ENCODE measurements around the gene VRTN.

Gene VRTN

GRCh38 chr14:74362361-74362915 is 14.2 kb downstream of the VRTN start:
- no peaks in the 10 kb centered on the region for H3K79me1 ChIP-seq (replicated peaks; ENCODE audit: low read length, poor library complexity, severe bottlenecking)
- no peak overlapping the region for H3K4ac ChIP-seq (ENCODE audit: low read depth in 1 of 2, low read length in 2 of 2)
- no peak overlapping the region for H4K91ac ChIP-seq (ENCODE audit: low read length)
- H3K18ac ChIP-seq (ENCODE audit: low read depth in 1 of 2, low read length in 2 of 2): no peak overlapping the region
- H3K27me3 ChIP-seq (ENCODE audit: control insufficient read depth in 1 of 2, insufficient read depth in 1 of 2, low read length in 2 of 2): peaks cover 52 to 56% of the 10 kb centered on the region in 2 experiments
- H2BK12ac ChIP-seq (ENCODE audit: low read length in 2 of 2): no peak overlapping the region
- no peak overlapping the region for H2BK5ac ChIP-seq (ENCODE audit: low read depth, low read length, poor library complexity, severe bottlenecking)
- DNase-seq: peak; percentile 78
- H2BK15ac ChIP-seq (ENCODE audit: low read depth, poor library complexity, severe bottlenecking): no peak overlapping the region
- no peak overlapping the region for H3K14ac ChIP-seq (ENCODE audit: low read length in 2 of 2)
- 29% methylated on average over 12 of the region's 12 CpGs for WGBS
- H3K9me3 ChIP-seq (ENCODE audit: control insufficient read depth, low read length): no peaks in the 10 kb centered on the region
- no peak overlapping the region for H2AFZ ChIP-seq (ENCODE audit: low read depth, low read length)
- H3K23ac ChIP-seq (ENCODE audit: low read length in 2 of 2): no peak overlapping the region
- no peak overlapping the region for H3K9ac ChIP-seq (ENCODE audit: low read length)
- no peak overlapping the region for H3K27ac ChIP-seq (ENCODE audit: low read length, poor library complexity, severe bottlenecking)
- no peaks in the 10 kb centered on the region for H3K4me1 ChIP-seq (ENCODE audit: control insufficient read depth, insufficient read depth, low read depth, low read length)
- no peak overlapping the region for H3K4me2 ChIP-seq (ENCODE audit: low read length, poor library complexity, severe bottlenecking)
- no peaks in the 10 kb centered on the region for H3K36me3 ChIP-seq (ENCODE audit: control insufficient read depth in 1 of 2, insufficient read depth in 2 of 2, low read depth in 1 of 2, low read length in 2 of 2)
- H2BK120ac ChIP-seq (ENCODE audit: low read depth, low read length): no peak overlapping the region
- H4K8ac ChIP-seq (ENCODE audit: low read length): no peak overlapping the region
- no peak overlapping the region for H3K4me3 ChIP-seq (ENCODE audit: insufficient read depth in 1 of 2, low read depth in 1 of 2, low read length in 2 of 2)
- H2AK5ac ChIP-seq (ENCODE audit: low read length, severe bottlenecking): no peak overlapping the region

- Histone ChIP-seq H3K9me3 (ENCODE audit: control insufficient read depth, low read length) (no peaks in the 10 kb centered on the region), H2BK12ac (ENCODE audit: low read length in 2 of 2) (no peak overlapping the region), H4K91ac (ENCODE audit: low read length) (no peak overlapping the region), H2BK5ac (ENCODE audit: low read depth, low read length, poor library complexity, severe bottlenecking) (no peak overlapping the region), H3K4ac (ENCODE audit: low read depth in 1 of 2, low read length in 2 of 2) (no peak overlapping the region), H3K27ac (ENCODE audit: low read length, poor library complexity, severe bottlenecking) (no peak overlapping the region), H2AFZ (ENCODE audit: low read depth, low read length) (no peak overlapping the region), H3K36me3 (ENCODE audit: control insufficient read depth in 1 of 2, insufficient read depth in 2 of 2, low read depth in 1 of 2, low read length in 2 of 2) (no peaks in the 10 kb centered on the region), H3K23ac (ENCODE audit: low read length in 2 of 2) (no peak overlapping the region), H2BK15ac (ENCODE audit: low read depth, poor library complexity, severe bottlenecking) (no peak overlapping the region), H3K4me3 (ENCODE audit: insufficient read depth in 1 of 2, low read depth in 1 of 2, low read length in 2 of 2) (no peak overlapping the region), H3K4me1 (ENCODE audit: control insufficient read depth, insufficient read depth, low read depth, low read length) (no peaks in the 10 kb centered on the region), H3K14ac (ENCODE audit: low read length in 2 of 2) (no peak overlapping the region), H3K79me1 (replicated peaks; ENCODE audit: low read length, poor library complexity, severe bottlenecking) (no peaks in the 10 kb centered on the region), H2AK5ac (ENCODE audit: low read length, severe bottlenecking) (no peak overlapping the region), H3K4me2 (ENCODE audit: low read length, poor library complexity, severe bottlenecking) (no peak overlapping the region), H3K9ac (ENCODE audit: low read length) (no peak overlapping the region), H4K8ac (ENCODE audit: low read length) (no peak overlapping the region), H3K18ac (ENCODE audit: low read depth in 1 of 2, low read length in 2 of 2) (no peak overlapping the region), H2BK120ac (ENCODE audit: low read depth, low read length) (no peak overlapping the region), H3K27me3 (ENCODE audit: control insufficient read depth in 1 of 2, insufficient read depth in 1 of 2, low read length in 2 of 2) (peaks cover 34 to 40% of the 10 kb centered on the region in 2 experiments)
- no peak for DNase-seq
- WGBS: 73% methylated on average over 7 of the region's 7 CpGs
Observed at GRCh38 chr14:74364271-74364880, 16.1 kb downstream of the VRTN start.

GRCh38 chr14:74368026-74368425 is 19.8 kb downstream of the VRTN start:
- H3K4me1 ChIP-seq (ENCODE audit: control insufficient read depth, insufficient read depth, low read depth, low read length): no peaks in the 10 kb centered on the region
- no peak overlapping the region for H3K4ac ChIP-seq (ENCODE audit: low read depth in 1 of 2, low read length in 2 of 2)
- H3K18ac ChIP-seq (ENCODE audit: low read depth in 1 of 2, low read length in 2 of 2): no peak overlapping the region

GRCh38 chr14:74368441-74368840 is 20.2 kb downstream of the VRTN start:
- 87% methylated on average over 8 of the region's 8 CpGs for WGBS
- Histone ChIP-seq H2AK5ac (ENCODE audit: low read length, severe bottlenecking) (no peak overlapping the region), H3K23ac (ENCODE audit: low read length in 2 of 2) (no peak overlapping the region), H3K79me1 (replicated peaks; ENCODE audit: low read length, poor library complexity, severe bottlenecking) (no peaks in the 10 kb centered on the region), H3K14ac (ENCODE audit: low read length in 2 of 2) (no peak overlapping the region), H3K4me1 (ENCODE audit: control insufficient read depth, insufficient read depth, low read depth, low read length) (no peaks in the 10 kb centered on the region), H3K27me3 (ENCODE audit: control insufficient read depth in 1 of 2, insufficient read depth in 1 of 2, low read length in 2 of 2) (peaks cover 15 to 16% of the 10 kb centered on the region in 2 experiments), H3K4me2 (ENCODE audit: low read length, poor library complexity, severe bottlenecking) (no peak overlapping the region), H3K9ac (ENCODE audit: low read length) (no peak overlapping the region), H3K4ac (ENCODE audit: low read depth in 1 of 2, low read length in 2 of 2) (no peak overlapping the region), H3K9me3 (ENCODE audit: control insufficient read depth, low read length) (no peaks in the 10 kb centered on the region), H2BK5ac (ENCODE audit: low read depth, low read length, poor library complexity, severe bottlenecking) (no peak overlapping the region), H3K18ac (ENCODE audit: low read depth in 1 of 2, low read length in 2 of 2) (no peak overlapping the region), H3K27ac (ENCODE audit: low read length, poor library complexity, severe bottlenecking) (no peak overlapping the region), H3K36me3 (ENCODE audit: control insufficient read depth in 1 of 2, insufficient read depth in 2 of 2, low read depth in 1 of 2, low read length in 2 of 2) (no peaks in the 10 kb centered on the region), H2BK120ac (ENCODE audit: low read depth, low read length) (no peak overlapping the region), H2BK15ac (ENCODE audit: low read depth, poor library complexity, severe bottlenecking) (no peak overlapping the region), H2BK12ac (ENCODE audit: low read length in 2 of 2) (no peak overlapping the region), H2AFZ (ENCODE audit: low read depth, low read length) (no peak overlapping the region), H4K8ac (ENCODE audit: low read length) (no peak overlapping the region), H3K4me3 (ENCODE audit: insufficient read depth in 1 of 2, low read depth in 1 of 2, low read length in 2 of 2) (no peak overlapping the region), H4K91ac (ENCODE audit: low read length) (no peak overlapping the region)
- no peak for DNase-seq

More at GRCh38 chr14:74368026-74368425, 19.8 kb downstream of the VRTN start:
- no peak overlapping the region for H3K4me2 ChIP-seq (ENCODE audit: low read length, poor library complexity, severe bottlenecking)
- no peak overlapping the region for H2AFZ ChIP-seq (ENCODE audit: low read depth, low read length)
- H3K14ac ChIP-seq (ENCODE audit: low read length in 2 of 2): no peak overlapping the region
- no peaks in the 10 kb centered on the region for H3K9me3 ChIP-seq (ENCODE audit: control insufficient read depth, low read length)
- H2AK5ac ChIP-seq (ENCODE audit: low read length, severe bottlenecking): no peak overlapping the region
- H2BK12ac ChIP-seq (ENCODE audit: low read length in 2 of 2): no peak overlapping the region
- 93% methylated on average over 6 of the region's 6 CpGs for WGBS
- no peak overlapping the region for H3K27ac ChIP-seq (ENCODE audit: low read length, poor library complexity, severe bottlenecking)
- no peak for DNase-seq
- no peak overlapping the region for H2BK5ac ChIP-seq (ENCODE audit: low read depth, low read length, poor library complexity, severe bottlenecking)
- H3K27me3 ChIP-seq (ENCODE audit: control insufficient read depth in 1 of 2, insufficient read depth in 1 of 2, low read length in 2 of 2): peaks cover 16 to 17% of the 10 kb centered on the region in 2 experiments
- no peak overlapping the region for H2BK120ac ChIP-seq (ENCODE audit: low read depth, low read length)
- no peaks in the 10 kb centered on the region for H3K36me3 ChIP-seq (ENCODE audit: control insufficient read depth in 1 of 2, insufficient read depth in 2 of 2, low read depth in 1 of 2, low read length in 2 of 2)
- H2BK15ac ChIP-seq (ENCODE audit: low read depth, poor library complexity, severe bottlenecking): no peak overlapping the region
- H3K23ac ChIP-seq (ENCODE audit: low read length in 2 of 2): no peak overlapping the region
- H4K8ac ChIP-seq (ENCODE audit: low read length): no peak overlapping the region
- no peak overlapping the region for H3K9ac ChIP-seq (ENCODE audit: low read length)
- no peak overlapping the region for H3K4me3 ChIP-seq (ENCODE audit: insufficient read depth in 1 of 2, low read depth in 1 of 2, low read length in 2 of 2)
- H3K79me1 ChIP-seq (replicated peaks; ENCODE audit: low read length, poor library complexity, severe bottlenecking): no peaks in the 10 kb centered on the region
- no peak overlapping the region for H4K91ac ChIP-seq (ENCODE audit: low read length)
